Measurements from ENCODE around the gene GPR15LG. TPM values are rescaled to one million over a fixed set of nuclear protein-coding genes. Genes with fewer than 3 reads are reported as not detected.

GPR15LG gene
- total and polyA plus RNA-seq, 12 donors, result 0.25 TPM; not detected in 11

- Histone ChIP-seq H3K27ac (no peak overlapping the region), H3K27me3 (no peaks in the 10 kb centered on the region), H3K9me3 (replicated peaks in 1 of 3) (no peaks in the 10 kb centered on the region), H3K4me1 (replicated peaks in 1 of 2) (no peaks in the 10 kb centered on the region), H3K4me3 (no peak overlapping the region), H3K36me3 (replicated peaks in 1 of 2) (no peaks in the 10 kb centered on the region)
- intact Hi-C loops (cut with DNase I), result no loop called here
- no peak for DNase-seq
- TF ChIP-seq POLR2A (IDR thresholded peaks at IDR 0.05), result no peak
- no peak for TF ChIP-seq CTCF (IDR thresholded peaks at IDR 0.05)
- 56 to 66% (median 62%) methylated on average over 6 of the region's 6 CpGs for WGBS, 4 donors
These were observed 32.4 kb downstream of the GPR15LG start for GRCh38 chr10:84205853-84206525.

- Histone ChIP-seq H3K4me3 (no peak overlapping the region), H3K9me3 (replicated peaks in 1 of 3) (no peaks in the 10 kb centered on the region), H3K36me3 (replicated peaks in 1 of 2) (no peaks in the 10 kb centered on the region), H3K27me3 (no peaks in the 10 kb centered on the region), H3K4me1 (replicated peaks in 1 of 2) (no peaks in the 10 kb centered on the region), H3K27ac (no peak overlapping the region)
- no peak for TF ChIP-seq CTCF (IDR thresholded peaks at IDR 0.05)
- TF ChIP-seq POLR2A (IDR thresholded peaks at IDR 0.05), result no peak
- DNase-seq, result no peak
- WGBS, 4 donors, result 78 to 83% (median 79%) methylated on average over 6 to 10 of the region's 10 CpGs
- intact Hi-C loops (cut with DNase I), result no loop called here
These were observed 34.4 kb downstream of the GPR15LG start for GRCh38 chr10:84208023-84208422.

GRCh38 chr10:84211566-84211965 is 38.0 kb downstream of the GPR15LG start:
- H3K36me3 ChIP-seq (replicated peaks in 1 of 2), result no peaks in the 10 kb centered on the region
- H3K9me3 ChIP-seq (replicated peaks in 1 of 3), result no peaks in the 10 kb centered on the region
- no peaks in the 10 kb centered on the region for H3K4me1 ChIP-seq (replicated peaks in 1 of 2)
- H3K4me3 ChIP-seq, result no peak overlapping the region
- TF ChIP-seq POLR2A (IDR thresholded peaks at IDR 0.05) (no peak), CTCF (IDR thresholded peaks at IDR 0.05) (no peak)
- intact Hi-C loops (cut with DNase I), result no loop called here
- DNase-seq, result no peak
- H3K27me3 ChIP-seq, result no peaks in the 10 kb centered on the region
- 78 to 94% (median 86%) methylated on average over 2 of the region's 2 CpGs for WGBS, 4 donors
- no peak overlapping the region for H3K27ac ChIP-seq

GRCh38 chr10:84212014-84212413 is 38.4 kb downstream of the GPR15LG start:
- Histone ChIP-seq H3K4me1 (replicated peaks in 1 of 2) (no peaks in the 10 kb centered on the region), H3K27ac (no peak overlapping the region), H3K4me3 (no peak overlapping the region), H3K27me3 (no peaks in the 10 kb centered on the region), H3K36me3 (replicated peaks in 1 of 2) (no peaks in the 10 kb centered on the region), H3K9me3 (replicated peaks in 1 of 3) (no peaks in the 10 kb centered on the region)
- intact Hi-C loops (cut with DNase I), result no loop called here
- no peak for DNase-seq
- 71 to 82% (median 80%) methylated on average over 4 to 5 of the region's 5 CpGs for WGBS, 4 donors
- TF ChIP-seq POLR2A (IDR thresholded peaks at IDR 0.05) (no peak), CTCF (IDR thresholded peaks at IDR 0.05) (no peak)
